Stimulated activated CD4-positive, alpha-beta T cell treated with anti-CD3 and anti-CD28 coated beads, TNF-alpha, amount 100 ng/mL, for 1 hour (primary cell): ENCODE measurements around the gene KCNJ2.

Experiments
- DNase-seq, 3 donors: peaks; one replicate each; pipeline ENCODE4 v3.0.0-alpha.2; 2020; ENCODE audit warnings: low read depth in 3 of 3, low spot score in 1 of 3

Gene KCNJ2

DNA sequence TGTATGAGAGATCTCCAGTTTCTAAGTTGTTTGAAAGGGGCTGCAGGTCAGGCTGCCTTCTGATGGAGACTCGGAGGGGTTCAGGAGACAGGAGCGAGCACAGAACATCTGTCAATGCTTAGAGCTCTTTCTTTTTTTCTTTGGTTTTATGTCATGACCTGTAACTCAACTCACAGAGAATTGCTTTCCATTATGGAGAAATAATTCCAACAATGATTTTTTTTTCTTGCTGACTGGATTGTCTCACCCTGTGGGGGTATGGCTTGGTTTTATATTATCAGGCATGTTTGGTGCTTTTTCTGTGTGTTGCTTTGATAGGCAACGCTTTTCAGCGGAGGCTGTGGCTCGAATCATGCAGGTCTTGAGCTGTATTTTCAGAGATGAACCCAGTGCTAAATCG, 10.7 kb upstream of the KCNJ2 start:
- no peak for DNase-seq

DNA sequence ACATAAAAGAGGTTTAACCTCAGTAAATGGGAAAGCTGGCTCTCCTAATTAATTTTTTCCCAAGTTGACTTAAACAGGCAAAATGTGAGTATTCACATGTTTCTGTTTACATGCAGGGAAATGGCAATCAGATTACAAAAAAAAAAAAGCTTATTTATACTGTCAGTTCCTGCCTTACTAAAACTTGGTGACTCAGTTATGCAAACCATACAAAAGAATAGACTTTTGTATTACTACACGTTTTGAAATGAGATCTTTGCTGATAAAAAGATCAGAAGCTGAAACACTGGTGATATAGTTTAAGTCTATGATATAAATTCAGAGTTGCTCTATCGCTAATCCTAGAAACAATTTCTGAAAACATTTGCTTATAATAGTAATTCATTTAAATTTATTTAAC, 9.4 kb upstream of the KCNJ2 start:
- no peak for DNase-seq

DNA sequence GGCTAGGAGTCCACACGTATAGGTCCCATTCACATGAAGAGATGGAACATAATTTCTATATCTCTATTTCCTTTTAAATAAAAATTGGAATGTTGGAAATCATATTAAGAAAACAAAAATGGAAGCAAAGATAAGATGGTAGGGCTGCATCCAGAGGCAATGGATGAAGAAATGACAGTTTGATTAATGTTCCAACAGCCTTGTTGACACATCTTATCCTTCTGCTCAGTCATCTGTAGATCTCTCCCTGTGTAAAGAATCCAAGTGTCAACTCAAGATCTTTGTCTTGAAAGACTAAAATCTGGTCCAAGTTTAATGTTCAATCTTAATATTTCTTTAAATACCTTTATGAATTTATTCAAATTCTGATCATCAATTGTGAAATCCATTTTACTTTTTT, 7.8 kb upstream of the KCNJ2 start:
- no peak for DNase-seq

DNA sequence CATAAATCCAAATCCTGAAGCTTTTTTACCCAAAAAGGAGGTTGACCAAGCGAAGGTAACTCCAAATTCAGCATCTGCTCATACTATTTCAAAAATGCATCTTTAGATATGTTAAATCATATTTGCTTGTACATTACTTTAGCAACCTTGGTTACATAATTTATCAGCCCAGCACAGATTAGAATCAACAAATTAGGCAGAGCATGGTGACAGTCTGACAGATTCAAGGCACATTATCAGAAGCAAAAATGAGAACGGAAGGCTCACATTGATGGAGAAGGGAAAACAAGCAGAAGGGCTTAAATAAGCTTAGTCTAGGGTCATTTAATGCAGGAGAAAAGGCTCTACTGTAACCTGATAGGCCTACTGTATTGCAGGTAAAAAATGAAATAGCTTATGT, 3.9 kb upstream of the KCNJ2 start:
- DNase-seq: no peak

DNA sequence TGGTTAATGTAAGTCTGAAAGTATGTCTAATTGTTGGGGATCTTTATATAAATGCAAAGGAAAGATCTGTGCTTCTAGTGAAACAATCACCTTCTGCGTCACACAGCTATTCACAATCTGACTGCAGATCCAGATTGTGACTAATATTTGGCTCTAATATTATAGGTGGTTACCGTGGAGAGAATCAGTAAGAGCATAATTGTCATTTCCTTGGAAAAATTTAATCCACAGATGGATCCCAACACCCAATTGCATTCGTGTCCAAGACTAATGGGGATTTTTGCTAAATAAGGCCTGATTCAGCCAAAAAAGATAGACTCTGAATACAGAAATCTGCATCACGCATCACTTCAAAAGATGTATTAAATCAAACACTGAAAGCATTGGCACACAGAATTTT, 2.7 kb upstream of the KCNJ2 start:
- DNase-seq: no peak

DNA sequence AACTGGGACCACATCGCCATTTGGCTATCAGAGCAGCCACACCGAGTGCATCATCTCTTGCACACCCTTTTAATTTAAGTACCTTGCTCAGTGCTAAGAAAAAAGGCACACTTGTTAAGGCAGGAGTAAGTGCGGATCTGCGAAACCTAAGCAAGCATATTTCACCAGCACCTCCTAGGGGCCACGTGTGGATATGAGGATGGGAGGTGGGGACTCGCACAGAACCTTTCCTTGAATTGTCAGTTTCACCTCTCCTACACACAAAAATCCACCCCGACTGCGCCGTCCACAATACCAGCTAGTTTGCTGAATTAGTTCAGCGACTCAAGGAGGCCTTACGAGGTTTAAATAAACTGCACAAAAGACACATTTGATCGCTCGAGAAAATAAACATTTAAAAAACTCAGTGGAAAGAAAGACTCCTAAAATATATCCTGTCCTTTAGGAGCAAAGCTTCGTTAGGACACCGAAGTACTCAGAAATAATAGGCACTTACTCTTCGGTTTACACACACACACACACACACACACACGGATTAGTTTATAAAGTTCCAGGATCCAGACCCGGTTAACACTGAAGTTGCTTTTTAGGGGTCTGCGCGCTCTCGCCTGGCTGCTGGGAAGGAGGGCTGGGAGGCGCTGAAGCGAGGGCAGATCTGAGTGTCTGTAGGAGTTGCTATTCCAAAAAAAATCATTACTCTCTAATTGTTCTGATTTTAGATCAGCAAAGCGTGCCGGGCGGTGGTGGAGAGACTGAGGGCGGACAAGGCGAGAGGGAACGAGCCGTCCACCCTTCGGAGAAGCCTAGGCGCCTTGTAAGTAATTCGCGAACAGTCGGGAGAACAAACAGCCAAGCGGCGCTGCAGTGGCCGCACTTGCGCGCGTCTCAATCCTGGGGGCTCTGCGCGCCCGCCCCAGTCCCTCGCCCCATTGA, 1.0 kb upstream of the KCNJ2 start:
- DNase-seq: no peak

DNA sequence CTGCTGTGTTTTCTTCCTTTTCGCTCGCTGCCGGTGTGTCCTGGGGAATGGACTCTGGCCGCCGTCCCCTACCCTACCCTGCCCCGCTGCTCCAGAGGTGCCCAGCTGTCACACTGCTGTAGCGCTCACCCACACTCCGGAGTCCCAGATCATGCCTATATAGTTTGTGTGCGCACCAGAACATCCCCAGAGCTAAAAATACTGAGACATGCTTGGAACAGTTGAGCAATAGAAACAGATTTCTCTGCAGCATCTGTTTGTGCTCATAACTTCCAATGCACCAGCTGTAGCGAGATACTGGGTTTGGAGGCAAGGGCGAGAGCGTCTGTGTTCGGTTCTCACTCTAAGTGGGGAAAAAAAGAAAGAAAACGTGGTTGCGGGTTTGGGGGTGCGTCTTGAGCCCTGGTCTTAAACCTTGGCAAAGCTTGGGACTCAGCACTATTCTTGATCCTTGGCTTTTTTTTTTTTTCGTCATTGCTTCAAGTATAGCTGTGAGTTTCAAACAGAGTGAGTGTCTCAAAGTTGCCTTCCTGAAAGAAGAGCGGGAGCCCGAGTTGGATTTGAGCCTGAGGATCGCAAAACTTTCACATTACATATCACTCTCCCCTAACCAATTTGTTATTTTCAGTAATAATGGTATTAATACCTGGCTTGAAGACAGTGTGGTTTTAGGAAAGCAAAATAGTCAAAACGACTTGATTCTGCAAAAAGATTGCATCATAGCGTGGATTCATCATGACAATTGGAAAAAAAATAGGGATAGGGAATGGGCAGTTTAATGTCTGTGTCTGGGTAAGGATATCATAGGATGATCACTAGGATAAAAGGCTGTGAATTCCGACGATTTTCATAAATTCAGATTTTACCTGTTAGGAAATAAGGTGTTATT, 621 bp downstream of the KCNJ2 start:
- DNase-seq: no peak

DNA sequence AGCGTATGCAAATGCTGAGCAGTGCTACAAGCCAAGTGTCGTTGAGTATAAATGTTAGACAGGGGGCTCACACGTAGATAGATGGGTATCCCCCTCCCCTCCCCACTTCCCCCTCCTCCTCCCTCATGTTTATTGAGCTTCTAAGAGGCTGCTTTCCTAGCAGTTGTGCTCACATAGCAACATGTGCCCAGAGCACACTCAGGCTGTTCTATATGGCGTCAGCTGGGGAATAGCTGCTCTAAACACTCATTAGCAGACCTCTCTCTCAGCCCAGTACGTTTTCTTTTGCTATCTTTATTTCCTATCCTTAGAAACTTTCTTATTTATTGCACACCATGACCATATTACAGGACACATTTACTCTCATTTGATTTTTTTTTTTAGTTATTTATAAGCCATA, 1.8 kb downstream of the KCNJ2 start:
- DNase-seq: no peak

DNA sequence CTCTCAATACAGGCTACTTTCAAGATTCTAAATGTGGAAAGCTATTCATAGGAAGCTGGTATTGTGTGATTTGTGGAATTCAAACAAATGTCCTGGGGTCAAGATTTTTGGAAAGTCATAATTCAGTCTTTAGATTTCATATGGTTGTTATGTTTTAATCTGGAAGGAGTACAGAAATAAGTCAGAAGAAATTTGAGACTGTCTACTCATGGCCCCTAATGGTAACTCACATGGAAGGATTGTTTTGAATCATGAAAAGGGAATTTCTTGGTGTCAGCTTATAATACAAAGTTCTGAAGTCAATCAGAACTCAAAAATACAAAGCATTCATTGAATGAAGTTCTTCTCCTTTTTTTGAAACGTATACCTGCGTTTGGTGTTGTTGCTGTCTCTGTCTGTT, 3.1 kb downstream of the KCNJ2 start:
- DNase-seq: no peak

DNA sequence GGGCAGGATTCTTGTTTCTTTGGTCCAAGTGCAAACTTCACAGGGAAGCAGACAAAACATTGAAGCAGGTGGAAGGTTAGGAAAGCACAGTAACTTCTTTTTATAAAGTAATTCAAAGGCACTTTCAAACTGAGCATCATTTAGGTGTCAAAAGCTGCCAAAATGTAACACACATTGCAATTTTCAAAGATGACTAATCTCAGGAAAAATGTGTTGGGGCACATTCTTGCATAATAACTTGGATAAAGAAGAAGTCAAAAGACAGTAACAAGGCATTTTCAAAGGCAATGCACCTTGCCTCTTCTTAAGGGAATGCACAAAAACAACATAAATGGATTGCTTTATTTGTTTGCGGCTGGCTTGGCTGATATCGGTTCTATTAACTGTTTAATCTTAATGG, 3.6 kb downstream of the KCNJ2 start:
- no peak for DNase-seq

DNA sequence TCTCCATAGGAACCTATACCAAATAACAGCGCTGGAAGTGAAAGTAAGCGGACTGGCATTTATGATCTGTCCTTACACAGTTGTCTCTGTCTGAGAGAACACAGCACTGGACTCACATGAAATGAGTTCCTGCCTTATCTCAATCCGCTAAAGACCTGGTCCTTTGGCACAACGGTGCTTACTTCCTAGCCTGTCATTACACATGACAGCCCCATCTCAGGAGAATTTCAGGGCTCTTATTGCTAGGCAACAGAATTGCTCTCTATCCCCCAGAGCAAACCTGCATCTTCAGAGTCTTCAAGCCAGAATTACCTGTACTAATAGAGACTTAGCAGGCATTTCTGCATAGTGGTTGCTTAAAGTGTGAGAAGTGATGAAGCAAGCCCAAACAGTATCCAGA, 4.3 kb downstream of the KCNJ2 start:
- no peak for DNase-seq

DNA sequence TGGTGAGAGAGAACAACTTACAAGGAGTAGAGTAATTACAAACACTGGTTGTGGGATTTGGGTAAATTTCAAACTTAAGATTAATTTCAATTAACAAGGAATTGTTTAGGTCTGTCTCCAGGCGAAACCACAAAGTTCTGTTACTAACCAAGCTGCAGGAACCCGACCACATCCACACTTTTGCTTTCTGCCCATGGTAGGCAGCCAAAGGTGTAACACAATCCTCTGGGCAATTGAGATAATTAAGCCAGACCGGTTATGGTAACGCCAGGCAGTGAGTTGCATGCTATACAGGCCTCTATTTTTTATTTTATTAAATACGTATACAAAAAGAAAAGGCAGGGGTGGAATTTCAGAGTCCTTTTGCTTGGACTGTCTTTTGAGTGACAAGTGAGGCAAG, 12.0 kb downstream of the KCNJ2 start:
- no peak for DNase-seq

DNA sequence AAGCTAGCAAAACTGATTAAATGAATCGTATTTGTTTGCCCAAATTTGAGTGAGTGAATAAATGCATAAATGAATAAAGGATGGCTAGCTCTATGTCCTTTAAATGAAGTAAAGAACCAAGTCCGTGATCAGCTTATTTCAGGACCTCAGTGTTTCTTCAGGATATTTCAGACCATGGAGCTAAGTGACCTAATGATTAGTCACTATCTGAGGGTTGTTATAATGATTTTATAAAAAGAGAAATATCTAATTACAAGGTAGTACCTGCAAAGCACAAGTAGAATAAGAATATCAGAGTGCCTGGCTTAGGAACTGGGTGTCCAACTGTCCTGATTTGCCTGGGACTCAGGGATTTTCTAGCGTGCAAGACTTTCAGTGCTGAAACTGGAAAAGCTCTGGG, 12.5 kb downstream of the KCNJ2 start:
- DNase-seq: no peak

DNA sequence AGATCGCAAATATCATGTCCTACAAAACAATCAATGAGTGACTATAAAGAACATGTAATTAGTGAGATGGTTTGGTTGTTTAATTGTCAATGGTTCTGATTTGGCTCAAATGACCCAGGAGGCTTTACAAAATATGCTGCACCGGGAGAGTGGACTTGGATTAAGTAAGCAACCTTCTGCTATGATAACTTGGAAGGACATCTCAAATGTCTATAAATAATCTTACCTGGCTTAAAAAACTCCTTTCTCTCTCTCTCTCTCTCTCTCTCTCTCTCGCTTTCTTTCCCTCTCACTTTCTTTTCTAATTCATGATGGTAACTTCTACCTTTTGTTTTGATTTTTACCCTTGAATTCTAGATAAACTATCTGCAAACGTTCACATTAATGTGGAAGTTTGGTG, 14.2 kb downstream of the KCNJ2 start:
- DNase-seq: no peak

DNA sequence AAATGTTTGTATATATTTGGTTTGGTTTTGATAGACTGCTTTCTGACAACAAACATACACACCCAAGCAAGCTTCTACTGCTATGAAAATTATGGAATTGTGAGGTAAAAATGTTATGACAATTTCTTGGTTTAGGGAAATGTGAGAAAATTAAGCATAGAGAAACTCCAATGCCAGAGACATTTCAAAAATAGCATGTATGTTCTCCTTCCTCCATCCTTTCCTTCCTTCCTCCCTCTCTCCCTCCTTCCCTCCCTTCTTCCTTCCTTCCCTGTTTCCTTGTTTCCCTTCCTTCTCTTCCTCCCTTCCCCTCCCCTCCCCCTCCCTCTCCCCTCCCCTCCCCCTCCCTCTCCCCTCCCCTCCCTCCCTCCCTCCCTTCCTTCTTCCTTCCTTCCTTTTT, 14.9 kb downstream of the KCNJ2 start:
- DNase-seq: no peak

DNA sequence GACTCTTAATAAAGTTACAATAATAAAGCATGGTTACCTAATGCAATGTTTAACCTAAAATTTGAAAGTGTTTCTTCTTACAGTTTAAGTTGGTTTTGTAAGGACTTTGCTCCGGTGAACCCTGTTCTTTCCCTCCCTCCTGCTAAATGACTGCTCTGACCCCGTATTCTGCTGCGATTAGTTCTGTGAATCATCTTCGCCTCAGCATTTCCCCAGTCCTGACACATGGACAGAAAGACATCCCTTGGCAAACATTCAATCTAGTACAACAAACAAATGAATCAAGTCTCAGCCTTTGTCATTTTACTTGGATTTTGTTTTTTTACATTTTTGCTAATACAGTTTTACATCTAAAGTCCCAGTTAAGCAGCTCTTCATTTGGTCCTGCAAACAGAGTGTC, 15.4 kb downstream of the KCNJ2 start:
- no peak for DNase-seq

DNA sequence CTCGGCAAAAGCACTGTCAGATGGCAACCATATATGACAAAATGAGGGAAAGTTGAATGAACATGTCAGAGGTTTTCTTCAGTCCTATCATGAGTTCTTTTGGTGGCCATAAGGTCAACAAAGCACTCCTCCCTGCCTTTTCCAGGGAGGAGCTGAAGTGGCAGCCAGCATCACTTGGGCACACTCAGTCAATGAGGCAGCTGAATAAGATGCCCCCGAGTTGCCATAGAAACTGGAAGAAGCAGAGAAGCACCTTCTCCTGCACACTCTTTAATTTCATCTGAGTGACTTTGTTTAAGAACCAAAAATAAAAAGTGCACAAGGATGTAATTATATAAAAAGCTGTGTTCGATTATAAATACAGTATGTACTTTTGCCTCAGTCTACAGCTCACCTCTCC, 16.0 kb downstream of the KCNJ2 start:
- DNase-seq: no peak

DNA sequence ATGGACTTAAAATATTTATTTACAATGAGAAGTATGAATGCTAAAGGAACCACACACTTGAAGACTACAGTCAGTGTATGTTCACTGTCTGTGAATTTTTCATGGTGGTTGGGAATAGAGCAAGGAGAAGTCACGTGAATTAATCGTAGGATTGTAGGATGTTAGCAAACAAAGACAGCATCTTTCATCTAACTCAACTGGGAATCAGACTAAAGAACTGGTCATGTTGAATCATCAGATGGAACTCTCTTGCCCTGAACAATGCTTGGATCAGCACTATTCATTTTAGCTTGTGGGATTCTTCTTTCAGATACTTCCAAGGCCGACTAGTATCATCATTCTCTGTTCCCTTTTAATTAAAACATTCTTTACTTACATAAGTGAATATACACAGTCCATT, 18.1 kb downstream of the KCNJ2 start:
- no peak for DNase-seq

DNA sequence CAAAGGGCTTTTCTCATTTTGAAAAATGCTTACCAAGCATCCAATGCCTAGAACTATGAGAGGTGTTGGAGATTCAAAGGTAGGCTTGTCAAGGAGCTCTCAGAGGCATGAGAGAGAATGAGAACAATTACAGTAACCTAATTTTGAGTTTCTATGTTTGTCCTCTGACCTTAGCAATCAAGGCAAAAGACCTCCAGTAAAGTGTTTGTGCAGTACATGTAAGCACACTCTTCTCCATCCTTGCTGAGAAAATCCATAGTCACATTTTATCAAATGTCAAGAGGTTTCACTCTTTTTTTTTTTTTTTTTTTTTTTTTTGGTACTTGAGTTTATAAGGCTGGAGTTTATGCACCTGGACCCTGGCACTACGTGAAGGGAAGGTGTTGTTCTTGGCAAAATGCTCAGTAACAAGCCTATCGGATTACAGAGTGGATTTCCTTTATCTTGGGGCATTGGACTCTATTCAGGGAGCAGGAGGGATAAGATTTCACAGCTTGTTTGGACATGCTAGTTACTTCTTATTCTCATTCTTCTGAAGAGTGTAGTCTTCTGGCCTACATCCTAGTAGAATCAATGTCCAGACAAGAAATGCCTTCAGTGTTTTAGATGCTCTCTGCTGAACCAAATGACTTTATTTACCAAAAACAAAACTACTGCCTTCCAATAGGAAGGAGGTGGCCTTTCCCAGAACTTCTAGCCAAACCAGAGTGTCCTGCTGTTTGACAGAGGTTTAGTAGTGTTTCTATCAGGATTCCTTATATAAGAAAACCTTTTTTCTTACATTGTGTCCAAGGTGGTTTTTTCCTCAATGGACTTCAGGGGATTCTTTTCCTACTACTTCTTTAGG, 21.9 kb downstream of the KCNJ2 start:
- DNase-seq: no peak

DNA sequence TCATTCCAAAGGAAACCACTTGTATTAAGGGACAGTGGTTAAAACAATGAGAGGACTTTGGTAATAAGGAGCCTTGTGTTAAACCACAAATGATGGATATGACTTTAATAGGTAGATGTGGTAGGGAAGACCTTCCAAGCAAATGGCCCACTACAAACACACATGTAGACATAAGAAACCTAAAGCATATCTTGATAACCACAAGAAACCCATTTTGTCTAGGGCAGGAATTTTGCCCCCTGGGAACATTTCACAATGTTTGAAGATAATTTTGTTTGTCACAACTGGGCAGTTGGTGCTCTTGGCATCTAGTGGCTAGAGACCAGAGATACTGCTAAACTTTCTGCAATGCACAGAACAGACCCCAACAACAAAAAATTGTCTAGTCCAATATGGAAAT, 25.8 kb downstream of the KCNJ2 start:
- no peak for DNase-seq

DNA sequence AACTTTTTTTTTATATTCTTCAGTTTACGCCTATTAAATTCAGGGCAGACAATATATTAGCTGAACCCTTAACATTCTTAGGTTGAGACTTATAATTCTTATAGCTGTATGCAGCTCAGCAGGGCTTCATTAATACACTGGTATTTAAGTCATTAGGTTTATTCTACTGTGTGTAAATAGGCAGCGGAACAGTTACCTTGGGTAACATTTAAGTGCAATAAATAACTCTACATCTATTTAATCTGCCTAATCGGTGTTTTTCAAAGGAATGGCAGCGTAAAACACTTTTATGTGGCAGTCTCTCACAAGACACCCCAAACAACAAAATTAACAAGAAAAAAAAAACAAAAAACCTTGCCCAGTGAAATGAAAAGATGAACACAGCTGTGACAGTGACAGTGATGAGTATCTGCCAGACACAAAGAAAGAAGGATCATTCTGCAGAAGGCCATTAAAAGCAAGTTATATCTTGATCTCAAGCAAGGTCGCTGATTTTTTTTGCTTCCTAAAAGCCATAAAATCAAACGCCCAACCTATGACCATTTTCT, 32.6 kb downstream of the KCNJ2 start:
- DNase-seq: no peak
